Measurements from ENCODE around the gene RAB10. TPM values are rescaled to one million over a fixed set of nuclear protein-coding genes. Genes with fewer than 3 reads are reported as not detected.

RAB10 gene
- total RNA-seq, 1 experiment from 2014 or later = 130 TPM

DNA sequence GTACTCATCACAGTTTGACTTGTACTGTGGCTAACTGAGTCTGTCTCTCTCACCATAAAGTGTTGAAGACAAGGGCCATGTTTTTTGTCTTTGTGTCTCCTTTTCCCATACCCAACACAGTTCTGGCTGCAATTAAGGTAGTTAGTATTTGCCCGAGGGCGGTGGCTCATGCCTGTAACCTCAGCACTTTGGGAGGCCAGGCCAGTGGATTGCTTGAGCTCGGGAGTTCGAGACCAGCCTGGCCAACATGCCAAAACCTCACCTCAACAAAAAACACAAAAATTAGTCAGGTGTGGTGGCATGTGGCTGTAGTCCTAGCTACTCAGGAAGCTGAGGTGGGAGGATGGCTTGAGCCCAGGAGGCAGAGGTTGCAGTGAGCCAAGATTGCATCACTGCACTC lies 44.7 kb upstream of the RAB10 start:
- peaks cover 0 to 2% of the 10 kb centered on the region in 2 experiments; a peak in 1 of 4 replicates for H3K4me1 Mint-ChIP-seq
- H3K4me2 ChIP-seq (ENCODE audit: insufficient read depth, insufficient read length, low read length) = no peak overlapping the region
- H3K18ac ChIP-seq (ENCODE audit: insufficient read length, low read depth, low read length) = no peak overlapping the region
- no peak overlapping the region for H2BK12ac ChIP-seq (ENCODE audit: insufficient read length, low read depth, low read length)
- H2BK20ac ChIP-seq (ENCODE audit: low read depth, low read length, poor library complexity, severe bottlenecking) = no peak overlapping the region
- no peak for DNase-seq
- H3T11ph ChIP-seq (ENCODE audit: low read length) = no peak overlapping the region
- H3K4ac ChIP-seq (ENCODE audit: low read depth, low read length) = no peak overlapping the region
- no peak overlapping the region for H4K8ac ChIP-seq (replicated peaks; ENCODE audit: insufficient read length, low read depth, low read length)
- no peaks in the 10 kb centered on the region for H3K4me1 ChIP-seq (ENCODE audit: insufficient read depth, low read length)
- H2AFZ ChIP-seq (ENCODE audit: low read length) = no peak overlapping the region
- H4K91ac ChIP-seq (ENCODE audit: insufficient read length, low read depth, low read length) = no peak overlapping the region
- no CpG with 5 or more reads among the region's 4 CpGs for WGBS (ENCODE audit: extremely low coverage, insufficient read length, low lambda C conversion rate)
- H3K9me3 ChIP-seq (ENCODE audit: control insufficient read depth, low read depth, low read length) = no peaks in the 10 kb centered on the region
- H2BK120ac ChIP-seq (ENCODE audit: low read depth, low read length, poor library complexity, severe bottlenecking) = no peak overlapping the region
- H2BK5ac ChIP-seq (ENCODE audit: insufficient read length, low read length) = no peak overlapping the region
- no peak overlapping the region for H3K27ac ChIP-seq (ENCODE audit: insufficient read length, low read depth, low read length)
- H3K23me2 ChIP-seq (ENCODE audit: insufficient read length, low read depth, low read length, poor library complexity, severe bottlenecking) = no peaks in the 10 kb centered on the region
- no peak overlapping the region for H2BK15ac ChIP-seq (ENCODE audit: low read depth, low read length)
- H3K14ac ChIP-seq (ENCODE audit: insufficient read depth, low read length) = no peak overlapping the region
- no peaks in the 10 kb centered on the region for H3K79me2 ChIP-seq (ENCODE audit: insufficient read depth, low read length)
- no peak overlapping the region for H3K4me3 Mint-ChIP-seq
- no peaks in the 10 kb centered on the region for H3K79me1 ChIP-seq (ENCODE audit: insufficient read depth, low read depth, low read length, poor library complexity, severe bottlenecking)
- H3K23ac ChIP-seq (ENCODE audit: insufficient read length, low read depth, low read length) = no peak overlapping the region
- TF ChIP-seq, protein P1, sequence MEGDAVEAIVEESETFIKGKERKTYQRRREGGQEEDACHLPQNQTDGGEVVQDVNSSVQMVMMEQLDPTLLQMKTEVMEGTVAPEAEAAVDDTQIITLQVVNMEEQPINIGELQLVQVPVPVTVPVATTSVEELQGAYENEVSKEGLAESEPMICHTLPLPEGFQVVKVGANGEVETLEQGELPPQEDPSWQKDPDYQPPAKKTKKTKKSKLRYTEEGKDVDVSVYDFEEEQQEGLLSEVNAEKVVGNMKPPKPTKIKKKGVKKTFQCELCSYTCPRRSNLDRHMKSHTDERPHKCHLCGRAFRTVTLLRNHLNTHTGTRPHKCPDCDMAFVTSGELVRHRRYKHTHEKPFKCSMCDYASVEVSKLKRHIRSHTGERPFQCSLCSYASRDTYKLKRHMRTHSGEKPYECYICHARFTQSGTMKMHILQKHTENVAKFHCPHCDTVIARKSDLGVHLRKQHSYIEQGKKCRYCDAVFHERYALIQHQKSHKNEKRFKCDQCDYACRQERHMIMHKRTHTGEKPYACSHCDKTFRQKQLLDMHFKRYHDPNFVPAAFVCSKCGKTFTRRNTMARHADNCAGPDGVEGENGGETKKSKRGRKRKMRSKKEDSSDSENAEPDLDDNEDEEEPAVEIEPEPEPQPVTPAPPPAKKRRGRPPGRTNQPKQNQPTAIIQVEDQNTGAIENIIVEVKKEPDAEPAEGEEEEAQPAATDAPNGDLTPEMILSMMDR (conservative IDR thresholded peaks at IDR 0.05) = no peak
- H3K27me3 ChIP-seq (ENCODE audit: insufficient read depth, low read length) = no peaks in the 10 kb centered on the region
- no peaks in the 10 kb centered on the region for H3K36me3 Mint-ChIP-seq (ENCODE audit: insufficient read depth in 1 of 3, low read depth in 3 of 3)
- H3K56ac ChIP-seq (ENCODE audit: insufficient read length, low read depth, low read length) = no peak overlapping the region
- no peaks in the 10 kb centered on the region for H3K9me3 Mint-ChIP-seq
- no peak overlapping the region for H4K5ac ChIP-seq (ENCODE audit: insufficient read length, low read depth, low read length)
- no peaks in the 10 kb centered on the region for H4K20me1 ChIP-seq (ENCODE audit: control insufficient read depth, insufficient read depth, insufficient read length)
- no peaks in the 10 kb centered on the region for H3K27me3 Mint-ChIP-seq (ENCODE audit: low read depth)
- H3K9ac ChIP-seq (ENCODE audit: extremely low read depth, insufficient read length, low read length) = no peak overlapping the region
- H2AK5ac ChIP-seq (ENCODE audit: insufficient read length, low read length) = no peak overlapping the region
- no peak overlapping the region for H3K27ac Mint-ChIP-seq

Data from H9 (cell line).